Natural killer cell (primary cell): ENCODE measurements around the gene CASK. TPM values are rescaled to one million over a fixed set of nuclear protein-coding genes. Genes with fewer than 3 reads are reported as not detected.

Experiments
- ATAC-seq, 3 donors: fragments of 150-1000 bp in 2 of 3; fragments of 200-7000 bp in 1 of 3; cut with Tn5 transposase; 1 replicate in 1 of 3; 2 replicates in 2 of 3; pipeline ENCODE4 v1.10.0; 2021; ENCODE audit warnings: mild to moderate bottlenecking in 2 of 3, moderate library complexity in 2 of 3
- DNase-seq, 2 donors: peaks; one replicate each; pipeline versions ENCODE4 v3.0.0 to v3.0.0-alpha.2; 2013 to 2021; ENCODE audit warnings: mixed read lengths in 1 of 2
- H3K27ac ChIP-seq: one replicate; pipeline ENCODE4 v1.5.1; 2013; ENCODE audit warnings: mild to moderate bottlenecking, low read length
- H3K27me3 ChIP-seq: one replicate; pipeline ENCODE4 v1.6.1; 2013; ENCODE audit warnings: low read length; ENCODE audit not compliant: control insufficient read depth, insufficient read depth
- H3K36me3 ChIP-seq: one replicate; pipeline ENCODE4 v1.6.1; 2013; ENCODE audit warnings: low read length; ENCODE audit not compliant: control insufficient read depth, insufficient read depth
- H3K4me1 ChIP-seq: one replicate; pipeline ENCODE4 v1.6.1; 2013; ENCODE audit warnings: low read length; ENCODE audit not compliant: control insufficient read depth, insufficient read depth
- H3K4me3 ChIP-seq: one replicate; pipeline ENCODE4 v1.5.1; 2013; ENCODE audit warnings: low read length
- H3K9me3 ChIP-seq: one replicate; pipeline ENCODE4 v1.6.1; 2013; ENCODE audit warnings: low read length; ENCODE audit not compliant: control insufficient read depth, insufficient read depth
- H3K27ac Mint-ChIP-seq, 2 donors: one replicate each; pipeline ENCODE4 v1.8.0; 2022; ENCODE audit warnings: mild to moderate bottlenecking in 2 of 2, mixed read lengths in 2 of 2, moderate library complexity in 1 of 2
- H3K27me3 Mint-ChIP-seq, 2 donors: one replicate each; pipeline ENCODE4 v1.8.0; 2022; ENCODE audit warnings: low read depth in 2 of 2, mixed read lengths in 2 of 2
- H3K36me3 Mint-ChIP-seq: one replicate; pipeline ENCODE4 v1.8.0; 2022; ENCODE audit warnings: mixed read lengths
- H3K4me1 Mint-ChIP-seq, 2 donors: one replicate each; pipeline ENCODE4 v1.8.0; 2022; ENCODE audit warnings: mixed read lengths in 2 of 2
- H3K4me3 Mint-ChIP-seq: one replicate; pipeline ENCODE4 v1.8.0; 2022; ENCODE audit warnings: mild to moderate bottlenecking, moderate library complexity, mixed read lengths
- H3K9me3 Mint-ChIP-seq, 2 donors: one replicate each; pipeline ENCODE4 v1.8.0; 2022; ENCODE audit warnings: mixed read lengths in 2 of 2
- CTCF ChIP-seq: fragments of 200-600 bp; IDR thresholded peaks from one replicate; pipeline ENCODE4 v1.8.0; 2022; ENCODE audit warnings: antibody characterized with exemption
- WGBS: methylation state at CpG from one replicate; pipeline ENCODE4 v1.1.7; 2013; ENCODE audit warnings: missing lambda C conversion rate; ENCODE audit not compliant: insufficient coverage; 5-methylcytosine and 5-hydroxymethylcytosine counted together
- intact Hi-C: fragments of 100-400 bp; cut with micrococcal nuclease; formaldehyde crosslinking; loops from one replicate; pipeline ENCODE4 v1.14.2; 2022
- total RNA-seq, 4 donors: library from RNA; stranded (reverse); fragments of 120-200 nt in 1 of 4; gene quantifications; one replicate each; pipeline versions ENCODE4 v1.2.3 to v1.2.4, GENCODE V29; 2013 to 2022

CASK gene
- total RNA-seq, 3 donors from 2014 or later (not counting 1 experiment from before 2014, with no cell fraction given) = 23.5 to 27.9 (median 25.6) TPM

- Histone ChIP-seq H3K4me1 (peaks cover 13% of the 10 kb centered on the region), H3K9me3 (no peaks in the 10 kb centered on the region), H3K27ac (no peak overlapping the region), H3K27me3 (no peaks in the 10 kb centered on the region), H3K4me3 (no peak overlapping the region), H3K36me3 (no peaks in the 10 kb centered on the region)
- no peak for TF ChIP-seq CTCF
- H3K27ac Mint-ChIP-seq = no peak overlapping the region
- ATAC-seq (peak; percentile 54 to 77 (median 74)), DNase-seq (peak in 1 of 2 donors; percentile 38)
- no peaks in the 10 kb centered on the region for H3K36me3 Mint-ChIP-seq
- H3K27me3 Mint-ChIP-seq = peaks cover 0 to 29% of the 10 kb centered on the region in 2 donors
- no peak overlapping the region for H3K4me3 Mint-ChIP-seq
- intact Hi-C loops = no loop called here
- H3K4me1 Mint-ChIP-seq = peaks cover 17 to 18% of the 10 kb centered on the region in 2 donors
- H3K9me3 Mint-ChIP-seq = no peaks in the 10 kb centered on the region
- WGBS = 33% methylated on average over 1 of the region's 6 CpGs
Observed at GRCh38 chrX:41933546-41933945, 10.2 kb upstream of the CASK start.

GRCh38 chrX:41932885-41933284 lies 9.5 kb upstream of the CASK start:
- Histone ChIP-seq H3K4me1 (peaks cover 13% of the 10 kb centered on the region), H3K9me3 (no peaks in the 10 kb centered on the region), H3K4me3 (no peak overlapping the region), H3K27me3 (no peaks in the 10 kb centered on the region), H3K36me3 (no peaks in the 10 kb centered on the region), H3K27ac (no peak overlapping the region)
- no peak for DNase-seq
- Mint-ChIP-seq H3K27ac (peak overlapping the region; percentile 39 to 60), H3K4me3 (peak overlapping the region; percentile 69), H3K4me1 (peaks cover 13 to 18% of the 10 kb centered on the region in 2 donors), H3K9me3 (no peaks in the 10 kb centered on the region), H3K27me3 (peaks cover 0 to 30% of the 10 kb centered on the region in 2 donors), H3K36me3 (no peaks in the 10 kb centered on the region)
- TF ChIP-seq CTCF = no peak
- WGBS = 86% methylated on average over 1 of the region's 5 CpGs
- ATAC-seq = peak; percentile 39 to 60 (median 52)
- intact Hi-C loops = no loop called here

GRCh38 chrX:41931591-41931990 lies 8.2 kb upstream of the CASK start:
- no peak overlapping the region for H3K27ac Mint-ChIP-seq
- H3K4me3 Mint-ChIP-seq = no peak overlapping the region
- DNase-seq = no peak
- Histone ChIP-seq H3K4me3 (no peak overlapping the region), H3K27me3 (no peaks in the 10 kb centered on the region), H3K9me3 (no peaks in the 10 kb centered on the region), H3K36me3 (no peaks in the 10 kb centered on the region), H3K27ac (no peak overlapping the region), H3K4me1 (peaks cover 8% of the 10 kb centered on the region)
- H3K9me3 Mint-ChIP-seq = no peaks in the 10 kb centered on the region
- intact Hi-C loops = no loop called here
- ATAC-seq = no peak
- peaks cover 13 to 18% of the 10 kb centered on the region in 2 donors for H3K4me1 Mint-ChIP-seq
- no peaks in the 10 kb centered on the region for H3K36me3 Mint-ChIP-seq
- no peak for TF ChIP-seq CTCF
- peaks cover 0 to 39% of the 10 kb centered on the region in 2 donors for H3K27me3 Mint-ChIP-seq
